PFSK-1 (cell line): ENCODE results near the gene CARNS1.

Experiments
- FOXP2 ChIP-seq: optimal IDR thresholded peaks from 2 replicates; pipeline ENCODE3; 2011; ENCODE audit warnings: borderline replicate concordance, control low read depth, inconsistent platforms; ENCODE audit not compliant: insufficient read depth; ENCODE audit errors: extremely low read length, extremely low read depth
- POLR2AphosphoS5 ChIP-seq: IDR thresholded peaks from 2 replicates; pipeline ENCODE4 v1.6.1; 2012; ENCODE audit warnings: low read depth, mild to moderate bottlenecking, control low read depth, low read length, moderate library complexity
- SIN3A ChIP-seq: IDR thresholded peaks from 2 replicates; pipeline ENCODE4 v1.6.1; 2012; ENCODE audit warnings: mild to moderate bottlenecking, low read length, moderate library complexity, borderline replicate concordance; ENCODE audit not compliant: insufficient read depth
- TAF1 ChIP-seq: IDR thresholded peaks from 2 replicates; pipeline ENCODE4 v1.6.1; 2012; ENCODE audit warnings: low read length, control low read depth, borderline replicate concordance; ENCODE audit not compliant: insufficient read depth
- TF ChIP-seq, protein P1 (sequence below), 2 experiments: IDR thresholded peaks; 2 replicates each; pipeline versions ENCODE4 v1.6.1 to v1.8.0; 2011 to 2012; ENCODE audit warnings: low read depth in 2 of 2, low read length in 2 of 2, control low read depth in 1 of 2, inconsistent platforms in 1 of 2, mild to moderate bottlenecking in 1 of 2, moderate library complexity in 1 of 2; ENCODE audit not compliant: insufficient read depth in 1 of 2

CARNS1 gene

DNA sequence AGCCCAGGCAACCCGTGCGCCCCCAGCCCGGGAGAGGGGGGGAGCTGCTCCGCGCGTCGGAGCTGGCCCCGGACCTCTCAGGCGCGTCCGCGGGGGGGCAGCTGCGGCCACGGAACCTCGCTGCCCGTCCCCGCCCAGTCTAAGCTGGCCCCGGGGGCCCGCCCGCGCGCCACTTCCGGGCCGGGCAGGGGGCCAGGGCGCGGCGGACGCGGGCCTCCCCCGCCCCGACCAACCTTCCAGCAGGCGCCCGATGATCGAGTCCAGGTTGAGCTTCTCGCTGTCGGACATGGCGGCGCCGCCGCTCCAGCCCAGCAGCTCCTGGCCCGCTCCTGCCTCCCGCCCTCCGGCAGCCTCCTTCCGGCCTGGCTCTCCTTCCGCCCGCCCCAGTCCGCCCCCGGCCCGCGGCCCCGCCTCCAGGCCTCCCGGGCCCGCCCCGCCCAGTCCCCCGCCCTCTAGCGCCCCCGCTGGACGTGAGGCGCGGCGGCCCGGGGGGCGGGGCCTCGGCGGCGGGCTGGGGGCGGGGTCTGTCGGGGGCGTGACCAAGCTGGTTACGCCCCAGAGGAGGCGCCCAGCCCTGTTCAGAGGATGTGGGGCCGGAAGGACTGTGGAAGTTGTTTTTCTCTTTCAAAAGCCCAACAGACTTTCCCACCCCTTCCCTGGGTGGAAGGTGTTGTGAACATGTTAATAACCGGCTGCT is 13.8 kb upstream of the CARNS1 start, which contains the start of gene PPP1CA:
Gene PPP1CA, minus strand, starts transcription at position 364 of the 697 bp plus-strand sequence. Its CDS starts 76 bp downstream, at position 288.
- TF ChIP-seq, protein P1, sequence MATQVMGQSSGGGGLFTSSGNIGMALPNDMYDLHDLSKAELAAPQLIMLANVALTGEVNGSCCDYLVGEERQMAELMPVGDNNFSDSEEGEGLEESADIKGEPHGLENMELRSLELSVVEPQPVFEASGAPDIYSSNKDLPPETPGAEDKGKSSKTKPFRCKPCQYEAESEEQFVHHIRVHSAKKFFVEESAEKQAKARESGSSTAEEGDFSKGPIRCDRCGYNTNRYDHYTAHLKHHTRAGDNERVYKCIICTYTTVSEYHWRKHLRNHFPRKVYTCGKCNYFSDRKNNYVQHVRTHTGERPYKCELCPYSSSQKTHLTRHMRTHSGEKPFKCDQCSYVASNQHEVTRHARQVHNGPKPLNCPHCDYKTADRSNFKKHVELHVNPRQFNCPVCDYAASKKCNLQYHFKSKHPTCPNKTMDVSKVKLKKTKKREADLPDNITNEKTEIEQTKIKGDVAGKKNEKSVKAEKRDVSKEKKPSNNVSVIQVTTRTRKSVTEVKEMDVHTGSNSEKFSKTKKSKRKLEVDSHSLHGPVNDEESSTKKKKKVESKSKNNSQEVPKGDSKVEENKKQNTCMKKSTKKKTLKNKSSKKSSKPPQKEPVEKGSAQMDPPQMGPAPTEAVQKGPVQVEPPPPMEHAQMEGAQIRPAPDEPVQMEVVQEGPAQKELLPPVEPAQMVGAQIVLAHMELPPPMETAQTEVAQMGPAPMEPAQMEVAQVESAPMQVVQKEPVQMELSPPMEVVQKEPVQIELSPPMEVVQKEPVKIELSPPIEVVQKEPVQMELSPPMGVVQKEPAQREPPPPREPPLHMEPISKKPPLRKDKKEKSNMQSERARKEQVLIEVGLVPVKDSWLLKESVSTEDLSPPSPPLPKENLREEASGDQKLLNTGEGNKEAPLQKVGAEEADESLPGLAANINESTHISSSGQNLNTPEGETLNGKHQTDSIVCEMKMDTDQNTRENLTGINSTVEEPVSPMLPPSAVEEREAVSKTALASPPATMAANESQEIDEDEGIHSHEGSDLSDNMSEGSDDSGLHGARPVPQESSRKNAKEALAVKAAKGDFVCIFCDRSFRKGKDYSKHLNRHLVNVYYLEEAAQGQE (IDR thresholded peaks at IDR 0.05; ENCODE audit: insufficient read depth in 1 of 2, low read depth in 2 of 2, low read length in 2 of 2): no peak
- TF ChIP-seq POLR2AphosphoS5 (peak; percentile 70), TAF1 (peak; percentile 32; the same call in 1 of the 2 replicates), SIN3A (0 out of 2 replicates have a peak, but pooled peaks have one; percentile 54), FOXP2 (peak; percentile 26)

DNA sequence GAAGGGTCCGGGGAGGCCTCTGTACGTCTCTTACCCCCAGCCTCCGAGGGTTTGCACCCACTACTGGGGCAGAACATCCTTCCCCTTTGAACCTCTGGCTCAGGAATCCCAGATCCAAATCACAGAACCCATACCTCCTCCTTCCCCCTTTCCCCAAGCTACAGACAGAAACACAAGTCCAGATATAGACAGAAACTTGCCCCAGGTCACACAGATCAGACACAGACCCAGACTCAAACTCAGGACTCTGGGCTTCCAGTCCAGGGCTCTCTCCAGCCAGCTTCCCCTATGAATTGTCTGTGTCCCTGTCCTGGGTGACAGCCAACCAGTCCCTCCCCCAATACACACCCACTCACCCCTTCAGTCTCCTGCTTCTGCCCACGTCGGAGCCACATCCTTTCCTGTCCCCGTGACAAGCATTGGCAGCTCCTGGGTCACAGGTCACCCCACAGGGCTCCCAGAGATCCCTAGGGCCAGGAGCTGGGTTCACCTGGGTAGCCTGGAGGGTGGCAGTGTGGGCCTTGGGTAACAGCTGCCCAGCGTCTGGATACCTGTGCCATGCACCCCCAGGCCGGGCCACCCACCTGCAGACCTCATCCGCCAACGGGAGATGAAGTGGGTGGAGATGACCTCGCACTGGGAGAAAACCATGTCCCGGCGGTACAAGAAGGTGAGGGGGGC is 10.8 kb upstream of the CARNS1 start:
- TF ChIP-seq FOXP2 (no peak), POLR2AphosphoS5 (no peak), SIN3A (no peak), TAF1 (no peak)
- TF ChIP-seq, protein P1 (IDR thresholded peaks at IDR 0.05; ENCODE audit: insufficient read depth in 1 of 2, low read depth in 2 of 2, low read length in 2 of 2): no peak

DNA sequence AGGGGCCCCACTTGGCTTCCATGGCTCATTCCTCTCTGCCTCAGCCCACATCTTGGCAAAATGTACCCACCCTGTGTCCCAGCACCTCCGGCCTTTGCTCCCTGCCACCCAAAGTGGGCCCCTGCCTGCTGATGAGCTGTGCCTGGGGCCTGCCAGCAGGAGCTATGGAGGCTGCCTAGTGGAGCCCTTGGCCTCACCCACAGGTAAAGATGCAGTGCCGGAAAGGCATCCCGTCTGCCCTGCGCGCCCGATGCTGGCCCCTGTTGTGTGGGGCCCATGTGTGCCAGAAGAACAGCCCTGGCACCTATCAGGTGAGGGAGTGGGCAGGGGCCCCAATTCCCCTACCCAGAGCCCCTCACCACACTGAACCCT is 10.3 kb upstream of the CARNS1 start:
- TF ChIP-seq TAF1 (no peak), POLR2AphosphoS5 (no peak), FOXP2 (no peak), SIN3A (no peak)
- TF ChIP-seq, protein P1 (IDR thresholded peaks at IDR 0.05; ENCODE audit: insufficient read depth in 1 of 2, low read depth in 2 of 2, low read length in 2 of 2): no peak

DNA sequence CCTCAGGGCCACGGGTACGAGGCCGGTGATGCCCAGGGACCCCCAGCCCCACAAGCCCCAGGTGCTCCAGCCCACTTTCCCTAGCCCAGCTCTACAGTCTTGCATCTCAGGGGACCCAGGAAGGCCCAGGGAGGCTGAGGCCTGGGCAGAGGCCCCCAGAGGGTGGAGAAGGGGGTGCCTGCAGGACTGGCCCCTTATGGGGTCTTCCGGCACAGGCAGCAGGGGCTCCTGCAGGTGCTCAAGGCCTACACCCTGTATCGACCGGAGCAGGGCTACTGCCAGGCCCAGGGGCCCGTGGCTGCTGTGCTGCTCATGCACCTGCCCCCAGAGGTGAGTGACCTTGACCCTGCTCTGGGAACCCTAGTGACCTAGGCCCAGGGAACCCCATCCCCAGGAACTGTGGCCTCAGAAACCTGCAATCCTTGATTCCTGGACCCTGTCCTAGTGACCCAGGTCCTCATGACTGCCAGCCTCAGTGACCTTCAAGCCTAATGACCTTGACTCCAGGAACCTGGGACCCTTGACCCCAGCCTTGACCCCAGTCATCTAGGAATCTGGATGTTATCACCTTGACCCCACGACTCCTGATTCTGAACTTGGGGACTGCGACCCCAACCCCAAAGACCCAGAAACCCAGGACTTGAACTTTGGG is 9.7 kb upstream of the CARNS1 start:
- TF ChIP-seq POLR2AphosphoS5: no peak
- TF ChIP-seq, protein P1 (IDR thresholded peaks at IDR 0.05; ENCODE audit: insufficient read depth in 1 of 2, low read depth in 2 of 2, low read length in 2 of 2): no peak
- no peak for TF ChIP-seq SIN3A
- TF ChIP-seq TAF1: no peak
- TF ChIP-seq FOXP2: no peak
